Measurements from ENCODE around the gene RRP8.

RRP8 gene

DNA sequence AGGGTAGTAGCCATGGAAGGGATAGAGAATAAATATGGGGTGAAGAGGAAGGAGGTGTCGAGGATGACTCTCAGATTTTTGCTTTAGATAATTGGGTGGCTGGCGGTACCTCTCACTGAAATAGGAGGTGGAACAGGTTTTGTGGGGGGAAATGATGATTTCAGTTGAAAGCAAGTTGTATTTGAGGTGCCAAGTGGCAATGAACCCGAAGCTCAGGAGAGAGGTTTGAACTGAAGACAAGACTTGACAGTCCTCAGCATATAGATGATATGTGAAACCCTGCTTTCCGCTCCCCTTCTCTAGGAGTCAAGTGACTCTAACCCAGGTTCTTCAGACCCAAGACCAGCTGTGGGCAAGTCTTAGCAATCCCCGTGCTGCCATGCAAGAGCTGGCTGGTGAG is 33.7 kb downstream of the RRP8 start:
- Histone ChIP-seq H3K4me3 (ENCODE audit: low read length) (no peak overlapping the region), H3K27me3 (ENCODE audit: control insufficient read depth, insufficient read depth, low read length) (no peaks in the 10 kb centered on the region), H3K4me2 (ENCODE audit: low read length) (no peak overlapping the region), H3K36me3 (ENCODE audit: insufficient read depth, low read length) (no peaks in the 10 kb centered on the region), H3K9me3 (replicated peaks; ENCODE audit: low read length) (no peaks in the 10 kb centered on the region), H3K4me1 (ENCODE audit: control insufficient read depth, insufficient read depth, low read length) (peaks cover 26% of the 10 kb centered on the region), H3K9ac (ENCODE audit: low read depth, low read length) (no peak overlapping the region)

DNA sequence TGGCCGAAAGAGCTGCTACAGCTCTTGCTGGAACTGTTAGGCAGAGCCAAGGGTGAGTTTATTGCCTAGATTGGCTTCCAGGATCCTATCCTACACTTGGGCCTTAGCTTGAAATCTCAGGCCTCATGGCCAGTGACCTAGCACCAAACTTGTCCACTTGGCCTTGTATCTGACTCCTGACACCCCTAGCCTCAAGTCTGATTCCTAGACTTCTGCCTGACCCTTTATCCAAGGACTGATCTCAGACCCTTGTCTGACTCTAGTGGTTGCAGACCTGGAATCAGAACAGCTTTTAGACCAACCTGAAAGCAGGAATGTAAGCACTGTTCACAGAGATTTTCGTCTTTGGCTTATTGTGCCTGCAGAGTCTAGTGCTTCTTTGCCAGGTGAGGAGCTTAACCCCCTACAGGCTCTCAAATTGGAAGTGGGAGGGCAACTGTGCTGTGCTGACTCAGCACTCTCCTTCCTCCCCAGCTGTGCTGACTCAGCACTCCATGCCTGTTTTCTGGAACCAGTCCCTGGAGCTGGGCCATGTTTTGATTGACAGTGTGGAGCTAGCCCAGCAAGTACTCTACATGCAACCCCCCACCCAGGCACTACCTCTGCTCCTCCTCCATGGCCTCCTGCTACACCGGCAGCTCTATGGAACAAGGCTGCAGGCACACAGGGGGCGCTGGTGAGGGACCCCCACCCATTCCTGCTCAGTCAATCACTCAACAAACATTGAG is 35.1 kb downstream of the RRP8 start:
- no peaks in the 10 kb centered on the region for H3K36me3 ChIP-seq (ENCODE audit: insufficient read depth, low read length)

DNA sequence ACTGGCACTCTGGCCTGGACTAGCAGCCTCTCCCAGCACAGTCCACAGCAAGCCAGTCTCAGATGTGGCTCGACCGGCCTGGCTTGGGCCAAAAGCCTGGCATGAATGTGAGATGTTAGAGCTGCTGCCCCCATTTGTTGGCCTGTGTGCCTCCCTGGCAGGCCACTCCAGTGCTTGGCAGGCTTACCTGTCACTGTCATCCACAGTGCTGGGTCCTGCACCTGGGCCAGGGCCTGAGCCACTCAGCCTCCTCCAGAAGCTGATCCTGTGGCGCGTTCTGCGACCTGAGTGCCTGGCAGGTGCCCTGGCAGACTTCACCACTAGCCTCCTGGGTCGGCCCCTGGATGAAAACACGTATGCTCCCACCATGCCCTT is 36.1 kb downstream of the RRP8 start:
- Histone ChIP-seq H3K4me3 (ENCODE audit: low read length) (no peak overlapping the region), H3K36me3 (ENCODE audit: insufficient read depth, low read length) (no peaks in the 10 kb centered on the region), H3K4me2 (ENCODE audit: low read length) (no peak overlapping the region), H3K9me3 (replicated peaks; ENCODE audit: low read length) (no peaks in the 10 kb centered on the region), H3K27me3 (ENCODE audit: control insufficient read depth, insufficient read depth, low read length) (no peaks in the 10 kb centered on the region), H3K4me1 (ENCODE audit: control insufficient read depth, insufficient read depth, low read length) (peaks cover 23% of the 10 kb centered on the region), H3K9ac (ENCODE audit: low read depth, low read length) (no peak overlapping the region)

More for the DNA sequence above, 35.1 kb downstream of the RRP8 start:
- Histone ChIP-seq H3K4me3 (ENCODE audit: low read length) (no peak overlapping the region), H3K4me2 (ENCODE audit: low read length) (no peak overlapping the region), H3K4me1 (ENCODE audit: control insufficient read depth, insufficient read depth, low read length) (peaks cover 26% of the 10 kb centered on the region), H3K27me3 (ENCODE audit: control insufficient read depth, insufficient read depth, low read length) (no peaks in the 10 kb centered on the region), H3K9me3 (replicated peaks; ENCODE audit: low read length) (no peaks in the 10 kb centered on the region), H3K9ac (ENCODE audit: low read depth, low read length) (no peak overlapping the region)

DNA sequence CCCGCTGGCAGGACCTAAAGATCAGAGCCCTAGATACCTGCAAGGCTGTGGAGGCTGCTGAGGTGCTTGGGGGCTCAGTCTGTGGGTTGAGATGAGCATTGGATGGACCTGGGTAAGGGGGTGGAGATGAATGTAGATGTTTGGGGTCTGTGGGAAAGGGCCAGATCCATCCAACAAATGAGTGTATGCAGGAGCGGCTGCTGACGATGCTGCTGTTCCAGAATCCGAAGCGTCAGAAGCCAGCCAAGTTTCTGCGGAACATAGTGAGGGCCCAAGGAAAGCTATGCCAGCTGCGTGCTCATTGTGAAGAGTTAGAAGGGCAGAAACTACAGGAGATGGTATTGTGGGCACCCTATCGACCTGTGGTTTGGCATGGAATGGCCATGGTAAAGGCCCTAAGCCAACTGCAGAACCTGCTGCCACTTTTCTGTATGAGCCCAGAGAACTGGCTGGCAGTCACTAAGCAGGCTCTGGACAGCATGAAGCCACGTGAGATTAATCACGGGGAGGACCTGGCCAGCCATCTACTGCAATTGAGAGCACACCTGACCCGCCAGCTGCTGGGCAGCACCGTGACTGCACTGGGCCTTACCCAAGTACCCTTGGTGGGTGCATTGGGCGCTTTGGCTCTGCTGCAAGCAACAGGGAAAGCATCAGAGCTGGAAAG is 36.6 kb downstream of the RRP8 start:
- Histone ChIP-seq H3K4me1 (ENCODE audit: control insufficient read depth, insufficient read depth, low read length) (peaks cover 19% of the 10 kb centered on the region), H3K36me3 (ENCODE audit: insufficient read depth, low read length) (no peaks in the 10 kb centered on the region), H3K27me3 (ENCODE audit: control insufficient read depth, insufficient read depth, low read length) (no peaks in the 10 kb centered on the region), H3K4me2 (ENCODE audit: low read length) (no peak overlapping the region), H3K4me3 (ENCODE audit: low read length) (no peak overlapping the region), H3K9me3 (replicated peaks; ENCODE audit: low read length) (no peaks in the 10 kb centered on the region), H3K9ac (ENCODE audit: low read depth, low read length) (no peak overlapping the region)

DNA sequence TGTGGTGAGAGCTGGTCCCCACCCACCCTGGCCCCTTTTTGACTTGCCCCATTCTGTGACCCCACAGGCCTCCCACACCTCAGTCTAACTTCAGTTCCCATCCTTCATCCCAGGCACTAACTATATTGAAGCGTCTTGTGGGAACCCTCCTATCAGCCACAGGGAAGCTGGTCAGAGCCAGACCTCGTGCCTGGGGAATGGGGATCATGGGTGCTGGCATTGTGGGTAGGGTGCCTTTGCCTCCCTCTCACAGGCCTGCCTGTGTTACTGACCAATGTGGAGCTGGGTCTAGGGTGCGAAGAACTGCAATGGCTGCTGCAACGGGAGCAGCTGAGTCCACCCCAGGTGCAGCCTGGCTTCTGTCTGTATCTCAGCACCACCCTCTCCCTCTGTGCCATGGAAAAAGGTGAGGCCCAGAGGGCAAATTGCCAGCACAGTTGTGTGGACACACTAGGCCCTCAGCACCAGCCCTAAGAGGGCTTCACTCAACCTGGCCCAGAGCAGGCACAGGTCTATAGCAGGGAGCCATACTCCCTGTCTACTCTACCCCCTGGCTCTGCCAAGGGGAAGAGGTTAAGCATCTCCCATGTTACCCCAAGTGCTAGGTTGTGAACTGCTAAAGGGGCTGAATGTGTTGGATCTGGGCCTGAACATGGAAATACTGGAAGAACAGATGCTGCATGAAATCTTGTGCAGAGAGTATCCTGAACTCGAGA is 37.3 kb downstream of the RRP8 start:
- Histone ChIP-seq H3K27me3 (ENCODE audit: control insufficient read depth, insufficient read depth, low read length) (no peaks in the 10 kb centered on the region), H3K9ac (ENCODE audit: low read depth, low read length) (no peak overlapping the region), H3K4me1 (ENCODE audit: control insufficient read depth, insufficient read depth, low read length) (peaks cover 12% of the 10 kb centered on the region), H3K4me3 (ENCODE audit: low read length) (no peak overlapping the region), H3K4me2 (ENCODE audit: low read length) (no peak overlapping the region), H3K36me3 (ENCODE audit: insufficient read depth, low read length) (no peaks in the 10 kb centered on the region), H3K9me3 (replicated peaks; ENCODE audit: low read length) (no peaks in the 10 kb centered on the region)

DNA sequence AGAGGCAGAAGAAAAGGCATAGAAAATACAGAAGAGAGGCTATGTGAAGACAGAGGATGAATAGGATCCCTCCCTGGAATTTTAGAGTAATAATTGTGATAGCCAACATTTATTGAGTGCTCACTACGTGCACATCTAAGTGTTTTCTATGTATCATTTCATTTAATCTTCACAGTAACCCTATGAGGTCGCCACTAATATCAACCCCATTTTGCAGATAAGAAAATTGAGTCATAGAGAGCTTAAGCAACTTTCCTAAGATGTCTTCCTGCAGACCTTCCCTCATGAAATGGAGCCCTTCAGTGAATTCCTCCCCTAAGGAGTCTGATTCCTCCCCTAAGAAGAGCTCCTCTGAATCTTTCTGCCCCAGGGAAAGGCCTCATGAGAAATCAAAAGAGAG is 38.1 kb downstream of the RRP8 start:
- Histone ChIP-seq H3K9me3 (replicated peaks; ENCODE audit: low read length) (no peaks in the 10 kb centered on the region), H3K9ac (ENCODE audit: low read depth, low read length) (no peak overlapping the region)

DNA sequence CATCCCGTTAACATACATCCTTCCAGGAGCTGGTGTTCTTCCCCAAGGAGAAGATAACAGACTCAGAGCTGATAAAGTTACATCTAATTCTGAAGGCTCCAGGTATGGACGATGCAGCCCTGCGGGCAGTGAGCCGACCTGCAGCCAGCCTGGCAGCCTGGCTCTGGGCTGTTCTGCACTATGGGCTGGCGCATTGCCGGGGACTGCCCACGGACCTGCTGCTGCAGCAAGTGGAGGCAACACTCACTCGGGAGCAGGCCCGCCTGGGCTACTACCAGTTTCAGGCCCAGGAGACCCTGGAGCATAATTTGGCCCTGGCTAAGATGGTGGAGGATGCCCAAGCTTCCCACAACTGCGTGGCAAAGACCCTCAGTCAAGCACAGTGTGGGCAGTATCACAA is 39.7 kb downstream of the RRP8 start:
- H3K9me3 ChIP-seq (replicated peaks; ENCODE audit: low read length) = no peaks in the 10 kb centered on the region
- peaks cover 6% of the 10 kb centered on the region for H3K4me1 ChIP-seq (ENCODE audit: control insufficient read depth, insufficient read depth, low read length)
- no peaks in the 10 kb centered on the region for H3K27me3 ChIP-seq (ENCODE audit: control insufficient read depth, insufficient read depth, low read length)

More for the DNA sequence above, 38.1 kb downstream of the RRP8 start:
- Histone ChIP-seq H3K4me1 (ENCODE audit: control insufficient read depth, insufficient read depth, low read length) (peaks cover 8% of the 10 kb centered on the region), H3K4me3 (ENCODE audit: low read length) (no peak overlapping the region), H3K4me2 (ENCODE audit: low read length) (no peak overlapping the region), H3K36me3 (ENCODE audit: insufficient read depth, low read length) (no peaks in the 10 kb centered on the region), H3K27me3 (ENCODE audit: control insufficient read depth, insufficient read depth, low read length) (no peaks in the 10 kb centered on the region)

DNA sequence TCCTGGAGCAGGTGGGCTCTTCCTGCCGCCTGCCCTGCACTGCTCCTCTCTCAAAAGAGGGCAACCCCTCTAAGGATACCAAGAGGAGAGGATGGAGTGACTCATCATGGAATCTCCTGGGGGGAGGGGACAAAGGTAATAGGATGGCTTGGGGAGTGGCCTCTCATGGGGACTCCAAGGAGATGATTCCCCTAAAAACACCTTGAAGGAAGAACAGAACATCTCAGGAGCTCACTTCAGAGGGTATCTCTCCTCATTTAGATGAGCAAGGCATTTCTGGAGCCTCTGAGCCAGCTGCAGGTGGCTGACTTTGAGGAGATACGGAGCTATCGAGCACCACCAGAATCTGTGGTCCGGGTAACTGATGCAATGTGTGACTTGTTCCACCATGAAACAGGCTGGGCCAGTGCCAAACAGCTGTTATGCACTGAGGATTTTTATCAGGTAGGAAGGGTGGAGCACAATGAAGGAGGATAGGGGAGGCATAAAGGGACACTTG is 40.2 kb downstream of the RRP8 start:
- Histone ChIP-seq H3K4me1 (ENCODE audit: control insufficient read depth, insufficient read depth, low read length) (peaks cover 1% of the 10 kb centered on the region), H3K4me2 (ENCODE audit: low read length) (no peak overlapping the region), H3K36me3 (ENCODE audit: insufficient read depth, low read length) (no peaks in the 10 kb centered on the region), H3K9me3 (replicated peaks; ENCODE audit: low read length) (no peaks in the 10 kb centered on the region), H3K9ac (ENCODE audit: low read depth, low read length) (no peak overlapping the region), H3K27me3 (ENCODE audit: control insufficient read depth, insufficient read depth, low read length) (no peaks in the 10 kb centered on the region), H3K4me3 (ENCODE audit: low read length) (no peak overlapping the region)

More for the DNA sequence above, 39.7 kb downstream of the RRP8 start:
- no peak overlapping the region for H3K4me3 ChIP-seq (ENCODE audit: low read length)
- no peak overlapping the region for H3K4me2 ChIP-seq (ENCODE audit: low read length)
- H3K36me3 ChIP-seq (ENCODE audit: insufficient read depth, low read length) = no peaks in the 10 kb centered on the region
- H3K9ac ChIP-seq (ENCODE audit: low read depth, low read length) = no peak overlapping the region

DNA sequence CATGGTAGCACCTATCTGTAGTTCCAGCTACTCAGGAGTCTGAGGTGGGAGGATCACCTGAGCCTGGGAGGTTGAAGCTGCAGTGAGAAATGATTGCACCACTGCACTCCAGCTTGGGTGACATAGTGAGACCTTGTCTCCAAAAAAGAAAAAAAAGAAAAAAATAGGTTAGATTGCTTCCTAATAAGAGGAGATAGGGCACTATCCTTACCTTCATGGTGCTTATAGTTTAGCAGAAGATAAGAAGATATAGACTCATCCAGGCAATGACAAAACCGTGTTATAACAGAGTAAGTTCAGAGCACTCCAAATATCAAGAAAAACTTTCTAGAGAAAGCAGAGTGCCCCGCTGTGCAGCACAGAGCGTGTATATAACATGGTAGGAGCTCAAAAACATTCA is 42.1 kb downstream of the RRP8 start:
- H3K9ac ChIP-seq (ENCODE audit: low read depth, low read length) = no peak overlapping the region
- H3K4me3 ChIP-seq (ENCODE audit: low read length) = no peak overlapping the region
- H3K4me1 ChIP-seq (ENCODE audit: control insufficient read depth, insufficient read depth, low read length) = no peaks in the 10 kb centered on the region
- H3K9me3 ChIP-seq (replicated peaks; ENCODE audit: low read length) = no peaks in the 10 kb centered on the region
- H3K4me2 ChIP-seq (ENCODE audit: low read length) = no peak overlapping the region
- H3K36me3 ChIP-seq (ENCODE audit: insufficient read depth, low read length) = no peaks in the 10 kb centered on the region
- H3K27me3 ChIP-seq (ENCODE audit: control insufficient read depth, insufficient read depth, low read length) = no peaks in the 10 kb centered on the region

DNA sequence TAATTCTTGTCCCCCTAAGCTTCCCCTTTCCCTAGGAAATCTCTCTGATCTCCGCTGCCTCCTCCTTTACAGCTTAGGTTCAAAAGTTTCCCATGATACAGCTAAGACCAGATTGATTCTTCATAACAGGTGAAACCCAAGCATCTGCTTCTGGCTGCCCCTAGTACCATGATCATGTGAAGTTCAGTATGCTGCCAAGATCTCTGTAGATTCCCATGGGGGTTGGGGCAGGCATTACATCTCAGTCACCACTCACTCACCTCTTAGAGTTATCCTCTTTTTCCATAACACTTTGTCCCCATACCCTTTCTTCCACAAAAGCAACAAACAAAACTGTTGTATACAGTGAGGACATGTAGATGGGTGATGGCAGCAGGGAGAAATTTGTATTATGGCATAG is 44.0 kb downstream of the RRP8 start:
- Histone ChIP-seq H3K36me3 (ENCODE audit: insufficient read depth, low read length) (no peaks in the 10 kb centered on the region), H3K9me3 (replicated peaks; ENCODE audit: low read length) (no peaks in the 10 kb centered on the region), H3K4me3 (ENCODE audit: low read length) (no peak overlapping the region), H3K27me3 (ENCODE audit: control insufficient read depth, insufficient read depth, low read length) (no peaks in the 10 kb centered on the region), H3K4me2 (ENCODE audit: low read length) (no peak overlapping the region), H3K9ac (ENCODE audit: low read depth, low read length) (no peak overlapping the region), H3K4me1 (ENCODE audit: control insufficient read depth, insufficient read depth, low read length) (no peaks in the 10 kb centered on the region)

DNA sequence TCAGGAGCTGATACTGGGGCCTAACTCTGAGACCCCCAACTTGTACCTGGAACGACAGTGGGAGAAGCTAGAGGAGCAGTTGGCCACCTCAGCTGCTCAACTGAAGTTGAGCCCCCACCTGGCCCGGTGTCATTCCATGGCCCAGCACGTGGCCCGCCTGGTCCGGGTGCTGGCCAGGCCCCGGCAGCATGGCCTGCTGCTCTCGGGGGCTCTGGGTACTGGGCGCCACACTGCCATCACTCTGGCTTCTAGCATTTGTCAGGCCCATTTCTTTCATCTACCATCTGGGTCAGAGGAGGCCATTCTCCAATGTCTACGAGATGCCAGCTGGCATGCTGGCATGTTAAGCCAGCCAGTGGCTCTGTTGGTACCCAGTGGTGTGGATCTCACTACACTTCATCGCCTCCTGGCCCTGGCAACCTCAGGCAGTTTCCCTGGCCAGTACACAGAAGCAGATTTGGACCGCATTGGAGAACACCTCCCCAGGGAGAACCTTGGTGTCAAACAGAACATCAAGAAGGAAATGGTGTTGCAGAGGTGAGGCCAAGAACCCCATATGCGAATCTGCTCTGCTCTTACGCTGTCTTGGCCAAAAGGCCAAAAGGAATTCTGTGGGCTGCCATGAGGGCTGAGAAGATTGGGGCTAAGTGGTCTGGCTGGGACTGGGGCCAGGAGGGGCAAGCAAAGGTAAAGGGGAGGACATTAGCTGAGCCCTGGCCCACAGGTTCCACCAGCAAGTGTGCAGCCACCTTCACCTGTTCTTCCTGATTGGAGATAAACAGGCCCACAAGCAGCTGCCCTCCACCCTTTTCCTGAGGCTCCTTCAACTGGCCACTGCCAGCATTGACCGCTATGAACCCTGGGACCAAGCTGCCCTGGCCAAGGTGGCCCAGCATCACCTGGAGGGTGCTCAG is 45.4 kb downstream of the RRP8 start:
- no peak overlapping the region for H3K9ac ChIP-seq (ENCODE audit: low read depth, low read length)
- no peaks in the 10 kb centered on the region for H3K9me3 ChIP-seq (replicated peaks; ENCODE audit: low read length)
- H3K27me3 ChIP-seq (ENCODE audit: control insufficient read depth, insufficient read depth, low read length) = no peaks in the 10 kb centered on the region
- H3K4me3 ChIP-seq (ENCODE audit: low read length) = no peak overlapping the region
- no peak overlapping the region for H3K4me2 ChIP-seq (ENCODE audit: low read length)
- no peaks in the 10 kb centered on the region for H3K36me3 ChIP-seq (ENCODE audit: insufficient read depth, low read length)
- no peaks in the 10 kb centered on the region for H3K4me1 ChIP-seq (ENCODE audit: control insufficient read depth, insufficient read depth, low read length)
